ENCODE results near the gene OR10Z1. TPM values are rescaled to one million over a fixed set of nuclear protein-coding genes. Genes with fewer than 3 reads are reported as not detected.

The OR10Z1 gene
- total RNA-seq, 1 donor from 2014 or later, result not detected

DNA sequence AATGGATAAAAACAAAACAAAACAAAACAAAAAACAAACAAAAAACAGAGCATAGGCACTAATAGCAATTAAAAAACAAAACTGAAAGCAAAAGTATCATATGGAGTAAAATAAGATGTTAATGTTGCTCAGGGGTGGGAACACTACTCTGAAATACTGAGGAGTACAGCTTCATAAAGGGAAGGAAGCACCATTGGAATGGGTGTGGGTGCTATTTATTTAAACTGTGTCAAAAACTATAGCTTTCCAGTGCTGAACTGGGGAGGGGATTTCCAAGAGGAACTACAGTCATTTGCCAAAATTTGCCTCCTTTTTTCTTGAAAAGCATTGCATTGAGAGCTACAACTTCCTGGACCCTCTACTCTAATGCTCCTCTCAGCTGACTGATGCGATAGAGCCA, 41.4 kb downstream of the OR10Z1 start:
- no peak overlapping the region for H3K4me3 Mint-ChIP-seq
- H3K27me3 Mint-ChIP-seq (ENCODE audit: low read depth), result peaks cover 3% of the 10 kb centered on the region
- no peaks in the 10 kb centered on the region for H3K36me3 Mint-ChIP-seq (ENCODE audit: low read depth)

DNA sequence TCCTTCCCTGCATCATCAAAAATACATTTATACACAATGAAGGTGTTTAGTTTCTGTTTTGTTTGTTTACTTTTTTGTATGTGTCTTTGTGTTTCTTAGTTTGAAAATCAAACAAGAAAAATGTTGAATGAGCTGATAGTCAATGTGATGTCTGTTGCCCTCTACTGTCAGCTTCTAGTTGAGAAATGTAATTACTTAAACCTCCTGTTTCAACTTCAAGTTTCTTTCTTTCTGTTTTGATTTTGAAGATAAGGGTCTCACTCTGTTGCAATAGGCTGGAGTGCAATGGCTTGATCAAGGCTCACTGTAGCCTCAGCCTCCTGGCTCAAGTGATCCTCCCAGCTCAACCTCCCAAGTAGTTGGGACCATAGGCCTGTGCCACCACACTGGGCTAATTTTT, 44.0 kb downstream of the OR10Z1 start:
- Mint-ChIP-seq H3K4me1 (no peaks in the 10 kb centered on the region), H3K27me3 (ENCODE audit: low read depth) (peaks cover 5% of the 10 kb centered on the region), H3K9me3 (no peaks in the 10 kb centered on the region), H3K4me3 (no peak overlapping the region), H3K36me3 (ENCODE audit: low read depth) (no peaks in the 10 kb centered on the region), H3K27ac (ENCODE audit: unreplicated experiment) (no peak overlapping the region)
- DNase-seq (ENCODE audit: low read depth, low spot score), result no peak
- TF ChIP-seq, protein P1, sequence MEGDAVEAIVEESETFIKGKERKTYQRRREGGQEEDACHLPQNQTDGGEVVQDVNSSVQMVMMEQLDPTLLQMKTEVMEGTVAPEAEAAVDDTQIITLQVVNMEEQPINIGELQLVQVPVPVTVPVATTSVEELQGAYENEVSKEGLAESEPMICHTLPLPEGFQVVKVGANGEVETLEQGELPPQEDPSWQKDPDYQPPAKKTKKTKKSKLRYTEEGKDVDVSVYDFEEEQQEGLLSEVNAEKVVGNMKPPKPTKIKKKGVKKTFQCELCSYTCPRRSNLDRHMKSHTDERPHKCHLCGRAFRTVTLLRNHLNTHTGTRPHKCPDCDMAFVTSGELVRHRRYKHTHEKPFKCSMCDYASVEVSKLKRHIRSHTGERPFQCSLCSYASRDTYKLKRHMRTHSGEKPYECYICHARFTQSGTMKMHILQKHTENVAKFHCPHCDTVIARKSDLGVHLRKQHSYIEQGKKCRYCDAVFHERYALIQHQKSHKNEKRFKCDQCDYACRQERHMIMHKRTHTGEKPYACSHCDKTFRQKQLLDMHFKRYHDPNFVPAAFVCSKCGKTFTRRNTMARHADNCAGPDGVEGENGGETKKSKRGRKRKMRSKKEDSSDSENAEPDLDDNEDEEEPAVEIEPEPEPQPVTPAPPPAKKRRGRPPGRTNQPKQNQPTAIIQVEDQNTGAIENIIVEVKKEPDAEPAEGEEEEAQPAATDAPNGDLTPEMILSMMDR (conservative IDR thresholded peaks at IDR 0.05), result no peak

More for the DNA sequence above, 41.4 kb downstream of the OR10Z1 start:
- peaks cover 3% of the 10 kb centered on the region for H3K9me3 Mint-ChIP-seq
- TF ChIP-seq, protein P1 (conservative IDR thresholded peaks at IDR 0.05), result no peak
- H3K4me1 Mint-ChIP-seq, result no peaks in the 10 kb centered on the region
- no peak for DNase-seq (ENCODE audit: low read depth, low spot score)
- H3K27ac Mint-ChIP-seq (ENCODE audit: unreplicated experiment), result no peak overlapping the region

DNA sequence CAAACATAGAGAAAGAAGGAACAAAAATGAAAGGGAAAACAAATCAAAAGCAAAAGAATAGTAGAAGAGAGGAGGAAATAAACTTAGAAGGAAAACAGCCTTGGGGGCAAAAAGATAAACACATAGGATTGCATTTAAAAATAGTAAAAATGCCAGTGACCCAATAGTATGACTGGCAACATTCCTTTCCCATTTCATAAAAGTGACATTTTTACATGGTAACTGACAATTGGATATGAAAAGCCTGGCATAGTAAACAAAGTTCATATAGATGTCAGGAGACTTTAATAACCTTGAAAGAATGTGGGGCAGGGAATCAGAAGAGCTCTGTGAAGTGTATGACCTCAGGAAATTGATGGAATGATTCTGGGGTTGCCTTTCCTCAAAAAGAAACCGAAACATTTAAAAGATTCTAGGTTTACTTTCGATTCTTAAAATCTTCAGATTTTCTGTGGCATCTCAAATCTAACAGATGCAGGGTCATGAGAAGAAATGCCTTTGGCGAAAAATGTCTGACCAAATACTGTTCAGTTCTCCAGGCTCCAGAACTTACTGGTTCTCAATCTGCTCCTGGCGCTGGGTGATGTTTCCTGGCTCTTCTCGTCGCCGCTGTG, 47.8 kb downstream of the OR10Z1 start:
- H3K4me1 Mint-ChIP-seq, result peaks cover 4% of the 10 kb centered on the region
- no peak overlapping the region for H3K27ac Mint-ChIP-seq (ENCODE audit: unreplicated experiment)
- TF ChIP-seq, protein P1 (conservative IDR thresholded peaks at IDR 0.05), result no peak
- H3K9me3 Mint-ChIP-seq, result no peaks in the 10 kb centered on the region
- peaks cover 2% of the 10 kb centered on the region for H3K27me3 Mint-ChIP-seq (ENCODE audit: low read depth)
- H3K4me3 Mint-ChIP-seq, result no peak overlapping the region
- DNase-seq (ENCODE audit: low read depth, low spot score), result no peak
- H3K36me3 Mint-ChIP-seq (ENCODE audit: low read depth), result no peaks in the 10 kb centered on the region

DNA sequence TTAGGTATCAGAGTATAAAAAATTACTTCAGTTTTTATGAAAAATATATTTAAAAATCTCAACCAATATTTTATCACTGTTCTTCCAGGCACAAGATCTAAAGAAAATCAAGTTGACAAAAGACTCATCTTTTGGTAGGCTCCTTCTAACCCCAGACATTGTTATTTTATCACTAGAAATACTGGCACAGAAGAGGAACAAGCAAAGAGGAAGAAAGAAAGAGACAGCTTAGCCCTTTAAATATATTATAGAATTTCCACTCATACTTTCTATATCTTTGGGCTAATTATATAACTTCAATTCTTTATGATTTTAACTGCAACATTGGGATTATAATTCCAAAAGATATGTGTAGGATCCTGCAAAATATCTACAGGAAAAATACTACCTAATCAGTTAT, 49.0 kb downstream of the OR10Z1 start:
- DNase-seq (ENCODE audit: low read depth, low spot score), result no peak
- Mint-ChIP-seq H3K27ac (ENCODE audit: unreplicated experiment) (no peak overlapping the region), H3K9me3 (no peaks in the 10 kb centered on the region), H3K4me1 (peaks cover 4% of the 10 kb centered on the region), H3K27me3 (ENCODE audit: low read depth) (peaks cover 2% of the 10 kb centered on the region), H3K36me3 (ENCODE audit: low read depth) (no peaks in the 10 kb centered on the region), H3K4me3 (no peak overlapping the region)
- TF ChIP-seq, protein P1 (conservative IDR thresholded peaks at IDR 0.05), result no peak

DNA sequence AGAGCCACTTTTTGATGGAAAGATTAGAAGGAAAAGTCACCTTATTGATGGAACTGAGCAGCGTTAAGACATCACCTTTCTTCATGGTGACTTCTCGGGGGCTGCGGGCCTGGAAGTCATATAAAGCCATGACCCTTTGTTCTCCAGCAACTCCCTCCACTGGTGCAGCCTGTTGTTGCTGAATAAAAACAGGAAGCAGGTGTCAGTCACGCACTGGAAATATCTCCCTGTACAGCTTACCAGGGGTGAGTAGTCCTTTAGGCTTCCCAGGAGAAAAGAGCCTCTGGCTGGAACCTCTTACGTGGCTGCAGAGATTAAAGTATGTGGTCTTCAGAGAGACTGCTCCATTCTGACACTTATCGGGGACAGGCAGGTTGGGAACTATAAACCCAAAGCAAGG, 49.5 kb downstream of the OR10Z1 start:
- no peak for DNase-seq (ENCODE audit: low read depth, low spot score)
- no peak overlapping the region for H3K27ac Mint-ChIP-seq (ENCODE audit: unreplicated experiment)
- H3K27me3 Mint-ChIP-seq (ENCODE audit: low read depth), result peaks cover 2% of the 10 kb centered on the region
- no peaks in the 10 kb centered on the region for H3K9me3 Mint-ChIP-seq
- H3K36me3 Mint-ChIP-seq (ENCODE audit: low read depth), result no peaks in the 10 kb centered on the region
- TF ChIP-seq, protein P1 (conservative IDR thresholded peaks at IDR 0.05), result no peak
- H3K4me3 Mint-ChIP-seq, result no peak overlapping the region
- peaks cover 4% of the 10 kb centered on the region for H3K4me1 Mint-ChIP-seq

Other genes starting within 250 kb of the OR10Z1 start
- gene OR10T2, start 205.8 kb upstream of the OR10Z1 start, total RNA-seq, result not detected in 2 replicates
- gene OR10K2, start 179.0 kb upstream of the OR10Z1 start, total RNA-seq, result not detected in 2 replicates
- not detected in 2 replicates for gene OR10K1, start 143.4 kb upstream of the OR10Z1 start, total RNA-seq
- not detected in 2 replicates for gene OR10R2, start 133.0 kb upstream of the OR10Z1 start, total RNA-seq
- not detected in 2 replicates for gene OR6Y1, start 50.9 kb upstream of the OR10Z1 start, total RNA-seq
- not detected in 2 replicates for gene OR6P1, start 34.7 kb upstream of the OR10Z1 start, total RNA-seq
- not detected in 2 replicates for gene OR10X1, start 25.4 kb upstream of the OR10Z1 start, total RNA-seq
- not detected in 2 replicates for gene SPTA1, start 81.4 kb downstream of the OR10Z1 start, total RNA-seq
- not detected in 2 replicates for gene OR6K2, start 95.4 kb downstream of the OR10Z1 start, total RNA-seq
- gene OR6K3, start 115.5 kb downstream of the OR10Z1 start, total RNA-seq, result not detected in 2 replicates
- not detected in 2 replicates for gene OR6K6, start 149.5 kb downstream of the OR10Z1 start, total RNA-seq
- not detected in 2 replicates for gene OR6N1, start 166.9 kb downstream of the OR10Z1 start, total RNA-seq
- gene OR6N2, start 175.9 kb downstream of the OR10Z1 start, total RNA-seq, result not detected in 2 replicates
- not detected in 2 replicates for gene MNDA, start 226.1 kb downstream of the OR10Z1 start, total RNA-seq